Measurements from ENCODE around the gene CD247.

DNA sequence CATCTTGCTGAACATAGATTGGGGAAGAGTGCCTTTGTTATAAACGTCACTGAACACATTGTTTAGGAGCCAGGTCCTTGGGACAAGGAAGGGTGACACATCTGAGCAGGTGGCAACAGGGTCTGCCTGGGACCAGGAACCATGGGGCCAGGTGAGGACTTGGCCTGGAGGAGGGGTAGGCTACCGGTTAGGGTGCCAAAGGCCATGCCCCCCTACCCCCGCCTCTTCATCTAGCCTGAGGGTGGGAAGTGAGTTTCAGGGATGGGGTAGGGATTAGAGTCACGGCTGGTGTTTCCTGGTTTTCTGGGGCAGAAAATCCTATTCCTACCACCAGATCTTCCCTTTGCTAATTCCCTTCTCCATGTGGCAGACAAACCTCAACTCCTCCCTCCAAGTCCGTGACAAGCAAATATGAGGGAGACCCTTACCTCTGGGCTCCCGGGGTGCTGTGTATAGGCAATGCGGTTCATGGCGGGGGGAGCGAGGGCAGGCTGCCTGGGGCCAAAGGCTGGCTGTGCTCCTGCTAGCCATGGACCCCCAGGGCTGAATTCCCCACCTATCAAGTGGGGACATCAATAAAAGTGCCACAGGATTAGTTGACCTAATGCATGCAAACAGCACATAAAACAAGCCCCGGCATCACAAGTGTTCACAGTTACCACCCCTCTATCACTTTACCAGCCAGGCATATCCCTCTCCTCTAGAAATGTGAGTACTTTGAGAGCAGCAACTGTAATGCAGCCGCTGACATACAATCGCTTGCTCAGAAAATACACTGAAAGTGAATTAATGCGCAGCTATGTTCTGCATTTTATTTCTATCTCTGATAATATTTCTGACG lies 14.5 kb downstream of the CD247 start:
- TF ChIP-seq, protein P1, sequence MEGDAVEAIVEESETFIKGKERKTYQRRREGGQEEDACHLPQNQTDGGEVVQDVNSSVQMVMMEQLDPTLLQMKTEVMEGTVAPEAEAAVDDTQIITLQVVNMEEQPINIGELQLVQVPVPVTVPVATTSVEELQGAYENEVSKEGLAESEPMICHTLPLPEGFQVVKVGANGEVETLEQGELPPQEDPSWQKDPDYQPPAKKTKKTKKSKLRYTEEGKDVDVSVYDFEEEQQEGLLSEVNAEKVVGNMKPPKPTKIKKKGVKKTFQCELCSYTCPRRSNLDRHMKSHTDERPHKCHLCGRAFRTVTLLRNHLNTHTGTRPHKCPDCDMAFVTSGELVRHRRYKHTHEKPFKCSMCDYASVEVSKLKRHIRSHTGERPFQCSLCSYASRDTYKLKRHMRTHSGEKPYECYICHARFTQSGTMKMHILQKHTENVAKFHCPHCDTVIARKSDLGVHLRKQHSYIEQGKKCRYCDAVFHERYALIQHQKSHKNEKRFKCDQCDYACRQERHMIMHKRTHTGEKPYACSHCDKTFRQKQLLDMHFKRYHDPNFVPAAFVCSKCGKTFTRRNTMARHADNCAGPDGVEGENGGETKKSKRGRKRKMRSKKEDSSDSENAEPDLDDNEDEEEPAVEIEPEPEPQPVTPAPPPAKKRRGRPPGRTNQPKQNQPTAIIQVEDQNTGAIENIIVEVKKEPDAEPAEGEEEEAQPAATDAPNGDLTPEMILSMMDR (conservative IDR thresholded peaks at IDR 0.05; ENCODE audit: low read length): no peak
- TF ChIP-seq EZH2phosphoT487 (IDR thresholded peaks at IDR 0.05; ENCODE audit: borderline replicate concordance): no peak
